A673 (cell line): ENCODE results near the gene ECE1. TPM values are rescaled to one million over a fixed set of nuclear protein-coding genes. Genes with fewer than 3 reads are reported as not detected.

Experiments used
- BruUV-seq: library from RNA; stranded (reverse); fragments of 400-500 nt; replicated peaks from 2 replicates; lab custom pipeline; 2021; lab: Mats Ljungman, UMichigan
- CTCF ChIA-PET: fragments of 300-600 bp; sonication (Branson Sonifier 250); formaldehyde crosslinking; loops from one replicate; lab custom pipeline; 2022; ENCODE audit warnings: antibody characterized with exemption; lab: Charles Lee
- POLR2A ChIA-PET: fragments of 300-600 bp; sonication (Branson Sonifier 250); formaldehyde crosslinking; loops from one replicate; lab custom pipeline; 2022; ENCODE audit warnings: antibody characterized with exemption; ENCODE audit not compliant: low non-redundant PET; lab: Charles Lee
- DNase-seq: peaks from one replicate; pipeline ENCODE4 v3.0.0-alpha.2; 2015; ENCODE audit warnings: low spot score
- H3K27ac ChIP-seq: fragments of 200-600 bp; sonication (generic); 2 replicates; pipeline ENCODE4 v1.5.1; 2016; ENCODE audit warnings: mixed run types, low read depth, mild to moderate bottlenecking, mixed read lengths, antibody characterized with exemption, low read length; ENCODE audit not compliant: poor library complexity, severe bottlenecking
- H3K27me3 ChIP-seq: fragments of 200-600 bp; sonication (generic); replicated peaks from 2 replicates; pipeline ENCODE4 v1.6.1; 2017; ENCODE audit warnings: mixed run types, low read depth, mild to moderate bottlenecking, mixed read lengths, antibody characterized with exemption, low read length; ENCODE audit not compliant: insufficient read depth, poor library complexity
- H3K36me3 ChIP-seq: fragments of 200-600 bp; sonication (generic); 2 replicates; pipeline ENCODE4 v1.6.1; 2016; ENCODE audit warnings: mixed run types, mild to moderate bottlenecking, mixed read lengths, antibody characterized with exemption, low read length; ENCODE audit not compliant: insufficient read depth, poor library complexity, severe bottlenecking
- H3K4me1 ChIP-seq: fragments of 200-600 bp; sonication (generic); 2 replicates; pipeline ENCODE4 v1.6.1; 2017; ENCODE audit warnings: mixed run types, mild to moderate bottlenecking, mixed read lengths, antibody characterized with exemption, low read length; ENCODE audit not compliant: insufficient read depth, poor library complexity, severe bottlenecking
- H3K4me3 ChIP-seq: fragments of 200-600 bp; sonication (generic); 2 replicates; pipeline ENCODE4 v1.5.1; 2016; ENCODE audit warnings: low read depth, mixed run types, mild to moderate bottlenecking, mixed read lengths, low read length; ENCODE audit not compliant: poor library complexity, severe bottlenecking
- H3K9me3 ChIP-seq: fragments of 200-600 bp; sonication (generic); 2 replicates; pipeline ENCODE4 v1.6.1; 2016; ENCODE audit warnings: mixed run types, low read depth, mild to moderate bottlenecking, mixed read lengths, antibody characterized with exemption, low read length; ENCODE audit not compliant: poor library complexity, severe bottlenecking
- CTCF ChIP-seq: fragments of 300-800, 200-600 bp; sonication (generic); conservative IDR thresholded peaks from 2 replicates; pipeline ENCODE4 v1.5.1; 2017; ENCODE audit warnings: low read depth, mild to moderate bottlenecking, antibody characterized with exemption, low read length, moderate library complexity, mixed read lengths
- EZH2 ChIP-seq: fragments of 200-600 bp; sonication (generic); IDR thresholded peaks from 2 replicates; pipeline ENCODE4 v1.6.1; 2017; ENCODE audit warnings: borderline replicate concordance, low read depth, mild to moderate bottlenecking, mixed read lengths, antibody characterized with exemption, low read length; ENCODE audit not compliant: poor library complexity, severe bottlenecking
- intact Hi-C: fragments of 100-400 bp; cut with micrococcal nuclease; formaldehyde crosslinking; loops from one replicate; pipeline ENCODE4 v1.10.0; 2022; ENCODE audit not compliant: unreplicated experiment
- total RNA-seq: library from RNA; stranded (reverse); gene quantifications from 2 replicates; pipeline ENCODE4 v1.2.3, GENCODE V29; 2021

The ECE1 gene
- total RNA-seq, 1 experiment from 2014 or later: 31.5 TPM

GRCh38 chr1:21188235-21188634 is 102.0 kb downstream of the ECE1 start:
- POLR2A ChIA-PET: no interaction called here
- intact Hi-C loops: no loop called here
- Histone ChIP-seq H3K27me3 (no peaks in the 10 kb centered on the region), H3K4me1 (no peaks in the 10 kb centered on the region), H3K4me3 (no peak overlapping the region), H3K9me3 (no peaks in the 10 kb centered on the region), H3K36me3 (no peaks in the 10 kb centered on the region), H3K27ac (no peak overlapping the region)
- no peak for DNase-seq
- no TSS peak for BruUV-seq
- no peak for TF ChIP-seq EZH2
- TF ChIP-seq CTCF: no peak
- CTCF ChIA-PET: no interaction called here

GRCh38 chr1:21185221-21185731 is 105.0 kb downstream of the ECE1 start:
- CTCF ChIA-PET: no interaction called here

GRCh38 chr1:21184276-21184675 is 106.0 kb downstream of the ECE1 start:
- no TSS peak for BruUV-seq
- Histone ChIP-seq H3K9me3 (no peaks in the 10 kb centered on the region), H3K27ac (no peak overlapping the region), H3K4me3 (no peak overlapping the region), H3K4me1 (no peaks in the 10 kb centered on the region), H3K36me3 (no peaks in the 10 kb centered on the region), H3K27me3 (no peaks in the 10 kb centered on the region)
- TF ChIP-seq CTCF (no peak), EZH2 (no peak)
- DNase-seq: no peak
- ChIA-PET POLR2A (no interaction called here), CTCF (no interaction called here)
- intact Hi-C loops: no loop called here

More at GRCh38 chr1:21185221-21185731, 105.0 kb downstream of the ECE1 start:
- Histone ChIP-seq H3K27ac (no peak overlapping the region), H3K4me1 (no peaks in the 10 kb centered on the region), H3K27me3 (no peaks in the 10 kb centered on the region), H3K9me3 (no peaks in the 10 kb centered on the region), H3K36me3 (no peaks in the 10 kb centered on the region), H3K4me3 (no peak overlapping the region)
- POLR2A ChIA-PET: no interaction called here
- TF ChIP-seq CTCF (no peak), EZH2 (no peak)
- intact Hi-C loops: no loop called here
- BruUV-seq: no TSS peak
- DNase-seq: no peak
